ENCODE results near the gene CCDC9. TPM values are rescaled to one million over a fixed set of nuclear protein-coding genes. Genes with fewer than 3 reads are reported as not detected.

Gene CCDC9
- total and polyA plus RNA-seq, 2 of the 13 experiments (the other 11 are each of a cell fraction or from before 2014, with no cell fraction given): 2.9 to 6.3 TPM

- 0 out of 2 replicates have a peak, but pooled peaks have one; percentile 29 for TF ChIP-seq BORCS8-MEF2B (CRISPR knock-in tag; IDR thresholded peaks at IDR 0.05)
- TF ChIP-seq ZNF18 (CRISPR knock-in tag; IDR thresholded peaks at IDR 0.05; ENCODE audit: insufficient replicate concordance): peak; percentile 0
- TF ChIP-seq ZNF263 (CRISPR knock-in tag; IDR thresholded peaks at IDR 0.05): no peak
- TF ChIP-seq CEBPB (IDR thresholded peaks at IDR 0.05; ENCODE audit: borderline replicate concordance, low read depth, low read length): no peak
- TF ChIP-seq ZNF121 (CRISPR knock-in tag; IDR thresholded peaks at IDR 0.05): peak; percentile 25; the same call in 1 of the 2 replicates
- peak; percentile 89 for TF ChIP-seq ATF1 (CRISPR knock-in tag; IDR thresholded peaks at IDR 0.05)
- TF ChIP-seq KAT8 (CRISPR knock-in tag; IDR thresholded peaks at IDR 0.05): peak; percentile 94
- TF ChIP-seq ZNF431 (CRISPR knock-in tag; IDR thresholded peaks at IDR 0.05; ENCODE audit: borderline replicate concordance, low read depth): no peak
- no peak for TF ChIP-seq CSRNP2 (CRISPR knock-in tag; conservative IDR thresholded peaks at IDR 0.05; ENCODE audit: low read depth)
- no peak for TF ChIP-seq ZHX1 (CRISPR knock-in tag; IDR thresholded peaks at IDR 0.05; ENCODE audit: low read depth)
- no peak; the same call in 1 of the 2 replicates for TF ChIP-seq ZKSCAN8 (CRISPR knock-in tag; IDR thresholded peaks at IDR 0.05; ENCODE audit: borderline replicate concordance)
- TF ChIP-seq ZNF746 (CRISPR knock-in tag; IDR thresholded peaks at IDR 0.05): no peak
- TF ChIP-seq ZNF619 (CRISPR knock-in tag; IDR thresholded peaks at IDR 0.05): no peak
- no peak for TF ChIP-seq ZNF572 (CRISPR knock-in tag; IDR thresholded peaks at IDR 0.05)
- TF ChIP-seq ZC3H13 (CRISPR knock-in tag; IDR thresholded peaks at IDR 0.05): no peak
- TF ChIP-seq LCORL (IDR thresholded peaks at IDR 0.05): no peak
- no peak; the same call in 1 of the 2 replicates for TF ChIP-seq LCORL (CRISPR knock-in tag; IDR thresholded peaks at IDR 0.05)
- TF ChIP-seq NBN (conservative IDR thresholded peaks at IDR 0.05): no peak
- peak; percentile 60; the same call in 1 of the 2 replicates for TF ChIP-seq ZNF788 (CRISPR knock-in tag; IDR thresholded peaks at IDR 0.05; ENCODE audit: borderline replicate concordance)
- TF ChIP-seq TRIM22 (IDR thresholded peaks at IDR 0.05): no peak
- TF ChIP-seq NR2F1 (CRISPR knock-in tag; IDR thresholded peaks at IDR 0.05): peak in 1 of 2 experiments; percentile 8; a peak in 1 of 4 replicates
- TF ChIP-seq ZNF850 (CRISPR knock-in tag; conservative IDR thresholded peaks at IDR 0.05): no peak
These were observed at the start of gene CCDC9 (continued) for GRCh38 chr19:47255879-47256692.
